Small intestine (tissue), 7 donors: ENCODE results near the gene CLIP4. TPM values are rescaled to one million over a fixed set of nuclear protein-coding genes. Genes with fewer than 3 reads are reported as not detected.

Source experiments
- DNase-seq, 2 donors: peaks; one replicate each; pipeline versions ENCODE4 v3.0.0 to v3.0.0-alpha.2; 2013
- FAIRE-seq: peaks from 2 replicates; lab custom pipeline; 2012; peaks lifted over from hg19 to GRCh38; lab: Jason Lieb, UNC
- H3K27ac ChIP-seq, 3 donors: one replicate each; pipeline ENCODE4 v1.5.1; 2013; ENCODE audit warnings: low read length in 2 of 3, mild to moderate bottlenecking in 2 of 3, control low read depth in 1 of 3, inconsistent platforms in 1 of 3, low read depth in 1 of 3, moderate library complexity in 1 of 3
- H3K27me3 ChIP-seq, 3 donors: one replicate each; pipeline ENCODE4 v1.6.1; 2013; ENCODE audit warnings: low read length in 3 of 3, inconsistent platforms in 1 of 3; ENCODE audit not compliant: control insufficient read depth in 3 of 3, insufficient read depth in 3 of 3
- H3K36me3 ChIP-seq, 3 donors: one replicate each; pipeline ENCODE4 v1.6.1; 2013; ENCODE audit warnings: low read length in 3 of 3, inconsistent platforms in 1 of 3, low read depth in 1 of 3, mild to moderate bottlenecking in 1 of 3, moderate library complexity in 1 of 3; ENCODE audit not compliant: control insufficient read depth in 3 of 3, insufficient read depth in 2 of 3
- H3K4me1 ChIP-seq, 3 donors: one replicate each; pipeline ENCODE4 v1.6.1; 2013; ENCODE audit warnings: low read length in 2 of 3, inconsistent platforms in 1 of 3, low read depth in 1 of 3, mild to moderate bottlenecking in 1 of 3, moderate library complexity in 1 of 3; ENCODE audit not compliant: control insufficient read depth in 3 of 3, insufficient read depth in 2 of 3
- H3K4me3 ChIP-seq, 3 donors: one replicate each; pipeline ENCODE4 v1.5.1; 2013; ENCODE audit warnings: low read length in 3 of 3, control low read depth in 1 of 3, inconsistent platforms in 1 of 3, low read depth in 1 of 3, mild to moderate bottlenecking in 1 of 3, moderate library complexity in 1 of 3
- H3K9me3 ChIP-seq, 2 donors: one replicate each; pipeline ENCODE4 v1.6.1; 2013; ENCODE audit warnings: low read depth in 1 of 2, low read length in 1 of 2; ENCODE audit not compliant: control insufficient read depth in 2 of 2, insufficient read depth in 1 of 2
- WGBS, 3 donors: extraction: QIAGEN DNeasy Blood & Tissue Kit; methylation state at CpG; one replicate each; pipeline ENCODE4 v1.1.7; 2013; 5-methylcytosine and 5-hydroxymethylcytosine counted together
- polyA plus RNA-seq, 4 donors: library from polyadenylated mRNA; stranded (reverse) in 3 of 4; unstranded in 1 of 4; fragments of 200-250 nt in 3 of 4; fragments of 120-200 nt in 1 of 4; gene quantifications; one replicate each; pipeline versions ENCODE4 v1.2.1 to v1.2.3, GENCODE V29; 2013
- donor health status: healthy with polysubstance abuse.
- donor health status: control.
- donor health status: control.
- donor health status: Bipolar disorder and iron deficiency.
- donor health status: healthy.

CLIP4 gene
- polyA plus RNA-seq, 4 donors = 0.52 to 5.8 (median 1.1) TPM

- no peak for FAIRE-seq
- 59 to 63% (median 62%) methylated on average over 4 of the region's 4 CpGs for WGBS, 3 donors
These were observed 41.9 kb downstream of the CLIP4 start for GRCh38 chr2:29157131-29157530.

GRCh38 chr2:29159125-29159524, 43.9 kb downstream of the CLIP4 start:
- FAIRE-seq (no peak), DNase-seq (no peak)
- H3K4me3 ChIP-seq = no peak overlapping the region
- no peaks in the 10 kb centered on the region for H3K9me3 ChIP-seq
- H3K36me3 ChIP-seq = peaks cover 0 to 5% (median 2%) of the 10 kb centered on the region in 3 donors
- no peaks in the 10 kb centered on the region for H3K27me3 ChIP-seq
- H3K27ac ChIP-seq = no peak overlapping the region
- WGBS, 3 donors = 48 to 84% (median 65%) methylated on average over 1 of the region's 1 CpG
- no peaks in the 10 kb centered on the region for H3K4me1 ChIP-seq

More at GRCh38 chr2:29157131-29157530, 41.9 kb downstream of the CLIP4 start:
- Histone ChIP-seq H3K4me1 (no peaks in the 10 kb centered on the region), H3K4me3 (no peak overlapping the region), H3K36me3 (peaks cover 0 to 5% (median 0%) of the 10 kb centered on the region in 3 donors), H3K9me3 (no peaks in the 10 kb centered on the region), H3K27ac (no peak overlapping the region), H3K27me3 (no peaks in the 10 kb centered on the region)
- DNase-seq = no peak

GRCh38 chr2:29160184-29160583, 45.0 kb downstream of the CLIP4 start:
- FAIRE-seq = no peak
- WGBS, 3 donors = 79 to 88% (median 80%) methylated on average over 5 of the region's 5 CpGs

GRCh38 chr2:29162204-29162928, 47.2 kb downstream of the CLIP4 start:
- peaks cover 0 to 2% (median 0%) of the 10 kb centered on the region in 3 donors for H3K27me3 ChIP-seq
- H3K9me3 ChIP-seq = no peaks in the 10 kb centered on the region
- DNase-seq (no peak), FAIRE-seq (peak; percentile 10)
- no peak overlapping the region for H3K4me3 ChIP-seq
- WGBS, 3 donors = 49 to 92% (median 70%) methylated on average over 1 of the region's 1 CpG
- no peak overlapping the region for H3K27ac ChIP-seq
- peaks cover 0 to 2% (median 2%) of the 10 kb centered on the region in 3 donors for H3K36me3 ChIP-seq
- no peaks in the 10 kb centered on the region for H3K4me1 ChIP-seq

More at GRCh38 chr2:29160184-29160583, 45.0 kb downstream of the CLIP4 start:
- no peaks in the 10 kb centered on the region for H3K4me1 ChIP-seq
- no peak overlapping the region for H3K4me3 ChIP-seq
- peaks cover 0 to under 1% (median 0%) of the 10 kb centered on the region in 3 donors for H3K27me3 ChIP-seq
- H3K27ac ChIP-seq = no peak overlapping the region
- H3K9me3 ChIP-seq = no peaks in the 10 kb centered on the region
- H3K36me3 ChIP-seq = peaks cover 0 to 5% (median 2%) of the 10 kb centered on the region in 3 donors
- no peak for DNase-seq

GRCh38 chr2:29164091-29164846, 49.1 kb downstream of the CLIP4 start:
- Histone ChIP-seq H3K36me3 (peaks cover 0 to 2% (median 0%) of the 10 kb centered on the region in 3 donors), H3K27ac (no peak overlapping the region), H3K4me1 (no peaks in the 10 kb centered on the region), H3K9me3 (no peaks in the 10 kb centered on the region), H3K27me3 (peaks cover 0 to 2% (median 0%) of the 10 kb centered on the region in 3 donors), H3K4me3 (no peak overlapping the region)
- FAIRE-seq (no peak), DNase-seq (no peak)
- 75 to 85% (median 81%) methylated on average over 5 of the region's 5 CpGs for WGBS, 3 donors

- H3K36me3 ChIP-seq = peaks cover 0 to 2% (median 0%) of the 10 kb centered on the region in 3 donors
- FAIRE-seq (no peak), DNase-seq (no peak)
- H3K4me1 ChIP-seq = no peaks in the 10 kb centered on the region
- no peak overlapping the region for H3K27ac ChIP-seq
- H3K4me3 ChIP-seq = no peak overlapping the region
- WGBS, 3 donors = 52 to 65% (median 57%) methylated on average over 8 of the region's 8 CpGs
- peaks cover 0 to 2% (median 0%) of the 10 kb centered on the region in 3 donors for H3K27me3 ChIP-seq
- H3K9me3 ChIP-seq = no peaks in the 10 kb centered on the region
These were observed 50.4 kb downstream of the CLIP4 start for GRCh38 chr2:29165362-29166241.

GRCh38 chr2:29166242-29167039, 51.2 kb downstream of the CLIP4 start:
- no peak for DNase-seq
- H3K36me3 ChIP-seq = peaks cover 0 to 2% (median 0%) of the 10 kb centered on the region in 3 donors
- H3K4me3 ChIP-seq = no peak overlapping the region
- no peak overlapping the region for H3K27ac ChIP-seq
- no peaks in the 10 kb centered on the region for H3K4me1 ChIP-seq
- no peaks in the 10 kb centered on the region for H3K9me3 ChIP-seq
- WGBS, 3 donors = 74 to 86% (median 79%) methylated on average over 1 of the region's 1 CpG
- H3K27me3 ChIP-seq = peaks cover 0 to 2% (median 0%) of the 10 kb centered on the region in 3 donors
- no peak for FAIRE-seq
